CD4-positive, alpha-beta T cell treated with Interleukin-21 for 1 hour (primary cell): ENCODE data around the gene PLGRKT.
A peak's percentile ranks its signal among the peaks of the same experiment; 100 is the strongest.
"Not testable (repeated sequence)": the region's sequence is repeated elsewhere in the genome, so short reads cannot be mapped to it uniquely, and the experiment has no call there.

Source experiments
- DNase-seq: peaks from one replicate; pipeline ENCODE4 v3.0.0-alpha.2; 2020

Gene PLGRKT

GRCh38 chr9:5450359-5451091 is 12.8 kb upstream of the PLGRKT start, which contains the start of gene CD274:
CD274 (plus strand) TSS chr9:5450542; CDS start chr9:5456114, 5,572 bp downstream.
- peak; percentile 88 for DNase-seq

GRCh38 chr9:5449521-5450358 is 12.0 kb upstream of the PLGRKT start:
- DNase-seq = peak; percentile 20

GRCh38 chr9:5448461-5449435 is 11.0 kb upstream of the PLGRKT start:
- no peak for DNase-seq

- DNase-seq = no peak
These were observed 10.3 kb upstream of the PLGRKT start for GRCh38 chr9:5448016-5448415.

GRCh38 chr9:5447337-5447736 is 9.6 kb upstream of the PLGRKT start:
- DNase-seq = no peak

GRCh38 chr9:5446451-5447236 is 8.9 kb upstream of the PLGRKT start:
- DNase-seq = no peak

GRCh38 chr9:5445886-5446285 is 8.2 kb upstream of the PLGRKT start:
- DNase-seq = no peak

- DNase-seq = not testable (repeated sequence)
These were observed 7.4 kb upstream of the PLGRKT start for GRCh38 chr9:5445096-5445495.

- DNase-seq = no peak
These were observed 6.1 kb upstream of the PLGRKT start for GRCh38 chr9:5443850-5444249.

- DNase-seq = peak; percentile 54
These were observed 4.8 kb upstream of the PLGRKT start for GRCh38 chr9:5442400-5443011.

GRCh38 chr9:5441043-5441442 is 3.3 kb upstream of the PLGRKT start:
- no peak for DNase-seq

GRCh38 chr9:5440426-5440825 is 2.7 kb upstream of the PLGRKT start:
- DNase-seq = no peak

GRCh38 chr9:5438301-5439162 is 807 bp upstream of the PLGRKT start:
- peak; percentile 80 for DNase-seq

GRCh38 chr9:5436441-5436840 is 1.3 kb downstream of the PLGRKT start:
- DNase-seq = no peak

GRCh38 chr9:5435912-5436311 is 1.8 kb downstream of the PLGRKT start:
- no peak for DNase-seq

- not testable (repeated sequence) for DNase-seq
These were observed 3.6 kb downstream of the PLGRKT start for GRCh38 chr9:5433841-5434810.

GRCh38 chr9:5433328-5433727 is 4.4 kb downstream of the PLGRKT start:
- DNase-seq = not testable (repeated sequence)

- not testable (repeated sequence) for DNase-seq
These were observed 4.8 kb downstream of the PLGRKT start for GRCh38 chr9:5432890-5433289.

- DNase-seq = no peak
These were observed 6.8 kb downstream of the PLGRKT start for GRCh38 chr9:5430912-5431311.
